GM13976 (cell line): ENCODE measurements around the gene PLXNA2.

Experiments
- DNase-seq: peaks from one replicate; pipeline ENCODE4 v3.0.0; 2012; ENCODE audit warnings: low spot score
- CTCF ChIP-seq: IDR thresholded peaks from 2 replicates; pipeline ENCODE4 v1.5.1; 2012; ENCODE audit warnings: borderline replicate concordance, mild to moderate bottlenecking; ENCODE audit not compliant: insufficient read depth; ENCODE audit errors: extremely low read depth, missing control alignments, control extremely low read depth
- in situ Hi-C: fragments of 300-500 bp; cut with MboI; formaldehyde crosslinking; loops from one replicate; pipeline ENCODE4 v1.12.0; 2022; ENCODE audit warnings: low sequenced_read_pairs, mixed read lengths, inconsistent platforms; ENCODE audit not compliant: unreplicated experiment

PLXNA2 gene

GRCh38 chr1:208121813-208122364, 122.3 kb downstream of the PLXNA2 start:
- no peak for DNase-seq
- no peak for TF ChIP-seq CTCF
- in situ Hi-C loops = no loop called here

- in situ Hi-C loops = no loop called here
- no peak for DNase-seq
- TF ChIP-seq CTCF = no peak
These were observed 123.8 kb downstream of the PLXNA2 start for GRCh38 chr1:208120431-208120790.

GRCh38 chr1:208118841-208119606, 125.2 kb downstream of the PLXNA2 start:
- no peak for DNase-seq
- no peak for TF ChIP-seq CTCF
- in situ Hi-C loops = no loop called here

GRCh38 chr1:208118306-208118705, 125.9 kb downstream of the PLXNA2 start:
- DNase-seq = no peak
- in situ Hi-C loops = no loop called here
- no peak for TF ChIP-seq CTCF

- TF ChIP-seq CTCF = no peak
- DNase-seq = no peak
- in situ Hi-C loops = no loop called here
These were observed 126.4 kb downstream of the PLXNA2 start for GRCh38 chr1:208117826-208118225.

GRCh38 chr1:208117409-208117808, 126.8 kb downstream of the PLXNA2 start:
- TF ChIP-seq CTCF = no peak
- in situ Hi-C loops = no loop called here
- DNase-seq = no peak
